Measurements from ENCODE around the gene SETD2. TPM values are rescaled to one million over a fixed set of nuclear protein-coding genes. Genes with fewer than 3 reads are reported as not detected.

The SETD2 gene
- total and polyA plus RNA-seq, 9 of the 15 experiments (the other 6 are each of a cell fraction or from before 2014, with no cell fraction given) = 8.2 to 44.0 (median 33.6) TPM

DNA sequence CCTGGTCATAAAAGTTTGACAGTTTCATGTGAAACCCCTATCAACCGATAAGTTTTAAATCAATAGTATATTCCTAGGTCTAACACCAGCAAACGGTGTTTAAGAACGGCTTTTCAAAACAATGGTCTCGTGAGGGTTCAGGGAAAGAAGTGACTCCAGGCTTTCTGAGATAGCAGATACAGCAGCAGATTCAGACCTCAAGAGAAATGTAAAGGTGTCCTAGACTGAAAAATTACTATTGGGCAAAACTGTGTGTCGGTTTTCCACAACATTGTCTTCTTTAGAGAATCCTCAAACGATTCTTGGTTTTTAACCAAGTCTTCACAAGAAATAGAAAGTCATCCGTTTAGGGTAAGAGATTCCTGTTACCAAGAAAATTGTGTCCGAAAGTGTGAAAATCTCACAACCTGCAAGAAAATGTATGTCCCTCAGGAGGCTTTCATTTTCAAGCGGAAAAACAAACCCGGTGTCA is 1.2 kb downstream of the SETD2 start (continued):
- TF ChIP-seq LCOR (CRISPR knock-in tag; IDR thresholded peaks at IDR 0.05) = 0 out of 2 replicates have a peak, but pooled peaks have one; percentile 55
- TF ChIP-seq, protein P1, sequence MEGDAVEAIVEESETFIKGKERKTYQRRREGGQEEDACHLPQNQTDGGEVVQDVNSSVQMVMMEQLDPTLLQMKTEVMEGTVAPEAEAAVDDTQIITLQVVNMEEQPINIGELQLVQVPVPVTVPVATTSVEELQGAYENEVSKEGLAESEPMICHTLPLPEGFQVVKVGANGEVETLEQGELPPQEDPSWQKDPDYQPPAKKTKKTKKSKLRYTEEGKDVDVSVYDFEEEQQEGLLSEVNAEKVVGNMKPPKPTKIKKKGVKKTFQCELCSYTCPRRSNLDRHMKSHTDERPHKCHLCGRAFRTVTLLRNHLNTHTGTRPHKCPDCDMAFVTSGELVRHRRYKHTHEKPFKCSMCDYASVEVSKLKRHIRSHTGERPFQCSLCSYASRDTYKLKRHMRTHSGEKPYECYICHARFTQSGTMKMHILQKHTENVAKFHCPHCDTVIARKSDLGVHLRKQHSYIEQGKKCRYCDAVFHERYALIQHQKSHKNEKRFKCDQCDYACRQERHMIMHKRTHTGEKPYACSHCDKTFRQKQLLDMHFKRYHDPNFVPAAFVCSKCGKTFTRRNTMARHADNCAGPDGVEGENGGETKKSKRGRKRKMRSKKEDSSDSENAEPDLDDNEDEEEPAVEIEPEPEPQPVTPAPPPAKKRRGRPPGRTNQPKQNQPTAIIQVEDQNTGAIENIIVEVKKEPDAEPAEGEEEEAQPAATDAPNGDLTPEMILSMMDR (IDR thresholded peaks at IDR 0.05 in 2 of 3, conservative IDR thresholded peaks at IDR 0.05 in 1 of 3; ENCODE audit: insufficient read depth in 2 of 3, low read depth in 1 of 3, low read length in 3 of 3) = no peak
- peak; percentile 62 for TF ChIP-seq BHLHE40 (IDR thresholded peaks at IDR 0.05; ENCODE audit: low read length)
- peak; percentile 39; the same call in 1 of the 2 replicates for TF ChIP-seq DPF2 (IDR thresholded peaks at IDR 0.05)
- TF ChIP-seq, protein P2, sequence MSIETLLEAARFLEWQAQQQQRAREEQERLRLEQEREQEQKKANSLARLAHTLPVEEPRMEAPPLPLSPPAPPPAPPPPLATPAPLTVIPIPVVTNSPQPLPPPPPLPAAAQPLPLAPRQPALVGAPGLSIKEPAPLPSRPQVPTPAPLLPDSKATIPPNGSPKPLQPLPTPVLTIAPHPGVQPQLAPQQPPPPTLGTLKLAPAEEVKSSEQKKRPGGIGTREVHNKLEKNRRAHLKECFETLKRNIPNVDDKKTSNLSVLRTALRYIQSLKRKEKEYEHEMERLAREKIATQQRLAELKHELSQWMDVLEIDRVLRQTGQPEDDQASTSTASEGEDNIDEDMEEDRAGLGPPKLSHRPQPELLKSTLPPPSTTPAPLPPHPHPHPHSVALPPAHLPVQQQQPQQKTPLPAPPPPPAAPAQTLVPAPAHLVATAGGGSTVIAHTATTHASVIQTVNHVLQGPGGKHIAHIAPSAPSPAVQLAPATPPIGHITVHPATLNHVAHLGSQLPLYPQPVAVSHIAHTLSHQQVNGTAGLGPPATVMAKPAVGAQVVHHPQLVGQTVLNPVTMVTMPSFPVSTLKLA (conservative IDR thresholded peaks at IDR 0.05) = 0 out of 4 replicates have a peak, but pooled peaks of 1 of the 2 experiments have one; percentile 4
- no peak for TF ChIP-seq ZC3H11A (IDR thresholded peaks at IDR 0.05; ENCODE audit: low read depth, low read length)
- TF ChIP-seq ZNF134 (CRISPR knock-in tag; conservative IDR thresholded peaks at IDR 0.05) = no peak
- TF ChIP-seq CBX3 (IDR thresholded peaks at IDR 0.05; ENCODE audit: borderline replicate concordance in 1 of 2, low read length in 2 of 2) = no peak
- TF ChIP-seq, protein P3, sequence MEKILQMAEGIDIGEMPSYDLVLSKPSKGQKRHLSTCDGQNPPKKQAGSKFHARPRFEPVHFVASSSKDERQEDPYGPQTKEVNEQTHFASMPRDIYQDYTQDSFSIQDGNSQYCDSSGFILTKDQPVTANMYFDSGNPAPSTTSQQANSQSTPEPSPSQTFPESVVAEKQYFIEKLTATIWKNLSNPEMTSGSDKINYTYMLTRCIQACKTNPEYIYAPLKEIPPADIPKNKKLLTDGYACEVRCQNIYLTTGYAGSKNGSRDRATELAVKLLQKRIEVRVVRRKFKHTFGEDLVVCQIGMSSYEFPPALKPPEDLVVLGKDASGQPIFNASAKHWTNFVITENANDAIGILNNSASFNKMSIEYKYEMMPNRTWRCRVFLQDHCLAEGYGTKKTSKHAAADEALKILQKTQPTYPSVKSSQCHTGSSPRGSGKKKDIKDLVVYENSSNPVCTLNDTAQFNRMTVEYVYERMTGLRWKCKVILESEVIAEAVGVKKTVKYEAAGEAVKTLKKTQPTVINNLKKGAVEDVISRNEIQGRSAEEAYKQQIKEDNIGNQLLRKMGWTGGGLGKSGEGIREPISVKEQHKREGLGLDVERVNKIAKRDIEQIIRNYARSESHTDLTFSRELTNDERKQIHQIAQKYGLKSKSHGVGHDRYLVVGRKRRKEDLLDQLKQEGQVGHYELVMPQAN (IDR thresholded peaks at IDR 0.05; ENCODE audit: borderline replicate concordance) = 0 out of 2 replicates have a peak, but pooled peaks have one; percentile 21
- no peak for TF ChIP-seq SRSF7 (optimal IDR thresholded peaks at IDR 0.05; ENCODE audit: low read depth, low read length)
- peak; percentile 53; the same call in 1 of the 2 replicates for TF ChIP-seq SOX6 (IDR thresholded peaks at IDR 0.05)
- no peak for TF ChIP-seq TRIM28 (IDR thresholded peaks at IDR 0.05)
- TF ChIP-seq U2AF2 (optimal IDR thresholded peaks at IDR 0.05; ENCODE audit: low read depth, low read length) = no peak
- no peak for TF ChIP-seq ZNF766 (CRISPR knock-in tag; conservative IDR thresholded peaks at IDR 0.05)
- 0 out of 4 replicates have a peak, but pooled peaks of 1 of the 2 experiments have one; percentile 30 for TF ChIP-seq FOXK2 (conservative IDR thresholded peaks at IDR 0.05 in 1 of 2, IDR thresholded peaks at IDR 0.05 in 1 of 2; ENCODE audit: low read depth in 2 of 2)
- no peak for TF ChIP-seq SRF (CRISPR knock-in tag; IDR thresholded peaks at IDR 0.05)
- peak; percentile 21; the same call in 1 of the 2 replicates for TF ChIP-seq GATAD2B (IDR thresholded peaks at IDR 0.05; ENCODE audit: borderline replicate concordance)
- TF ChIP-seq HMG20B (CRISPR knock-in tag; IDR thresholded peaks at IDR 0.05) = no peak
- no peak for TF ChIP-seq ZNF431 (CRISPR knock-in tag; IDR thresholded peaks at IDR 0.05)
- no peak for TF ChIP-seq TGIF2 (CRISPR knock-in tag; IDR thresholded peaks at IDR 0.05)
- no peak for TF ChIP-seq MEIS2 (IDR thresholded peaks at IDR 0.05; ENCODE audit: partially characterized antibody)
- TF ChIP-seq, protein P4, sequence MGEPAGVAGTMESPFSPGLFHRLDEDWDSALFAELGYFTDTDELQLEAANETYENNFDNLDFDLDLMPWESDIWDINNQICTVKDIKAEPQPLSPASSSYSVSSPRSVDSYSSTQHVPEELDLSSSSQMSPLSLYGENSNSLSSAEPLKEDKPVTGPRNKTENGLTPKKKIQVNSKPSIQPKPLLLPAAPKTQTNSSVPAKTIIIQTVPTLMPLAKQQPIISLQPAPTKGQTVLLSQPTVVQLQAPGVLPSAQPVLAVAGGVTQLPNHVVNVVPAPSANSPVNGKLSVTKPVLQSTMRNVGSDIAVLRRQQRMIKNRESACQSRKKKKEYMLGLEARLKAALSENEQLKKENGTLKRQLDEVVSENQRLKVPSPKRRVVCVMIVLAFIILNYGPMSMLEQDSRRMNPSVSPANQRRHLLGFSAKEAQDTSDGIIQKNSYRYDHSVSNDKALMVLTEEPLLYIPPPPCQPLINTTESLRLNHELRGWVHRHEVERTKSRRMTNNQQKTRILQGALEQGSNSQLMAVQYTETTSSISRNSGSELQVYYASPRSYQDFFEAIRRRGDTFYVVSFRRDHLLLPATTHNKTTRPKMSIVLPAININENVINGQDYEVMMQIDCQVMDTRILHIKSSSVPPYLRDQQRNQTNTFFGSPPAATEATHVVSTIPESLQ (CRISPR knock-in tag; IDR thresholded peaks at IDR 0.05) = 0 out of 2 replicates have a peak, but pooled peaks have one; percentile 81
